Right lobe of liver (tissue), 4 donors: ENCODE data around the gene PRKN.

Experiments used
- POLR2A ChIP-seq: fragments of 450-650 bp; IDR thresholded peaks from one replicate; pipeline ENCODE4 v1.6.1; 2017; ENCODE audit warnings: antibody characterized with exemption, mild to moderate bottlenecking
- TF ChIP-seq, protein P1 (sequence below), 4 donors: fragments of 200-600 bp in 3 of 4; fragments of 450-650 bp in 1 of 4; IDR thresholded peaks; one replicate each; pipeline versions ENCODE4 v1.5.1 to v1.8.0; 2016 to 2022; ENCODE audit warnings: antibody characterized with exemption in 4 of 4, mild to moderate bottlenecking in 2 of 4
- donor health status: DM: no; HTN: no; CAD: no.
- donor health status: DM: no; HTN: no; CAD: no.
- donor health status: DM: no; HTN: yes; CAD: no.

DNA sequence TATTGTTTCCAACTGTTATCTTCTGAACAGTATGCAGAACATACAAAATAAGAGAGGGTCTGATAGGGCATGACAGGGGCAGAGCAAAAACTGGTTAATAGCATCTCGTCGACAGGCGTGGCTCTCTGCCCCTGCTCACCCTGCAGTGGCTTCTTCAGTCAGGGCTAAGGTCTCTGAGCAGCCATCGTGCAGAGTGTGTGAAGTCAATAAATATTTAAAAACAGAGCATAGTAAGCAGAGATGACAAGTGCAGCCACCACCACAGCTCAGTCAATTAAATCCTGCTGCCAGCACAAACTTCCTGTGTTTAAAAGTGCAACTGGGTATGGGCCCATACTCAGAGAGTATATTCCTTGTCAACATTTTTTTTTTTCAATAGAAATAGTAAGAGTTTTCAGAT lies 1080.3 kb downstream of the PRKN start:
- TF ChIP-seq, protein P1, sequence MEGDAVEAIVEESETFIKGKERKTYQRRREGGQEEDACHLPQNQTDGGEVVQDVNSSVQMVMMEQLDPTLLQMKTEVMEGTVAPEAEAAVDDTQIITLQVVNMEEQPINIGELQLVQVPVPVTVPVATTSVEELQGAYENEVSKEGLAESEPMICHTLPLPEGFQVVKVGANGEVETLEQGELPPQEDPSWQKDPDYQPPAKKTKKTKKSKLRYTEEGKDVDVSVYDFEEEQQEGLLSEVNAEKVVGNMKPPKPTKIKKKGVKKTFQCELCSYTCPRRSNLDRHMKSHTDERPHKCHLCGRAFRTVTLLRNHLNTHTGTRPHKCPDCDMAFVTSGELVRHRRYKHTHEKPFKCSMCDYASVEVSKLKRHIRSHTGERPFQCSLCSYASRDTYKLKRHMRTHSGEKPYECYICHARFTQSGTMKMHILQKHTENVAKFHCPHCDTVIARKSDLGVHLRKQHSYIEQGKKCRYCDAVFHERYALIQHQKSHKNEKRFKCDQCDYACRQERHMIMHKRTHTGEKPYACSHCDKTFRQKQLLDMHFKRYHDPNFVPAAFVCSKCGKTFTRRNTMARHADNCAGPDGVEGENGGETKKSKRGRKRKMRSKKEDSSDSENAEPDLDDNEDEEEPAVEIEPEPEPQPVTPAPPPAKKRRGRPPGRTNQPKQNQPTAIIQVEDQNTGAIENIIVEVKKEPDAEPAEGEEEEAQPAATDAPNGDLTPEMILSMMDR (IDR thresholded peaks at IDR 0.05): no peak
- TF ChIP-seq POLR2A: no peak
